ENCODE results near the gene GAD1. TPM values are rescaled to one million over a fixed set of nuclear protein-coding genes. Genes with fewer than 3 reads are reported as not detected.

GAD1 gene
- total and polyA plus RNA-seq, 2 donors from 2014 or later, result 1.1 to 4.1 TPM

Other genes with a start within 250 kb of the GAD1 start
- 0.25 TPM for gene SP5, start 101.5 kb upstream of the GAD1 start, total RNA-seq
- gene SP5, start 101.5 kb upstream of the GAD1 start, polyA plus RNA-seq (ENCODE audit: insufficient read depth, low read depth, low replicate concordance), result 1.6 TPM
- 0.91 TPM for gene ERICH2, start 46.5 kb upstream of the GAD1 start, total RNA-seq
- gene ERICH2, start 46.5 kb upstream of the GAD1 start, polyA plus RNA-seq (ENCODE audit: insufficient read depth, low read depth, low replicate concordance), result 4.0 TPM
- 70.4 TPM for gene GORASP2, start 112.4 kb downstream of the GAD1 start, total RNA-seq
- gene GORASP2, start 112.4 kb downstream of the GAD1 start, polyA plus RNA-seq (ENCODE audit: insufficient read depth, low read depth, low replicate concordance), result 40.4 TPM